ENCODE data around the gene MVP.
"Not testable (repeated sequence)": the region's sequence is repeated elsewhere in the genome, so short reads cannot be mapped to it uniquely, and the experiment has no call there.

Gene MVP

GRCh38 chr16:29833219-29833618 is 13.0 kb downstream of the MVP start:
- not testable (repeated sequence) for H3K27ac ChIP-seq, H3K4me3 ChIP-seq

GRCh38 chr16:29834079-29834478 is 13.8 kb downstream of the MVP start:
- Histone ChIP-seq H3K27ac (no peak overlapping the region), H3K4me3 (no peak overlapping the region)

GRCh38 chr16:29835926-29836325 is 15.7 kb downstream of the MVP start:
- Histone ChIP-seq H3K27ac (no peak overlapping the region), H3K4me3 (no peak overlapping the region)

- H3K4me3 ChIP-seq, result no peak overlapping the region
- no peak overlapping the region for H3K27ac ChIP-seq
These were observed 16.4 kb downstream of the MVP start for GRCh38 chr16:29836623-29837022.

- Histone ChIP-seq H3K4me3 (no peak overlapping the region), H3K27ac (no peak overlapping the region)
These were observed 17.6 kb downstream of the MVP start for GRCh38 chr16:29837841-29838240.

- no peak overlapping the region for H3K27ac ChIP-seq
- no peak overlapping the region for H3K4me3 ChIP-seq
These were observed 19.6 kb downstream of the MVP start for GRCh38 chr16:29839822-29840221.

GRCh38 chr16:29840240-29840639 is 20.0 kb downstream of the MVP start:
- Histone ChIP-seq H3K4me3 (no peak overlapping the region), H3K27ac (no peak overlapping the region)

GRCh38 chr16:29841631-29842030 is 21.4 kb downstream of the MVP start:
- no peak overlapping the region for H3K4me3 ChIP-seq
- H3K27ac ChIP-seq, result no peak overlapping the region

GRCh38 chr16:29842732-29843346 is 22.6 kb downstream of the MVP start:
- H3K27ac ChIP-seq, result no peak overlapping the region
- no peak overlapping the region for H3K4me3 ChIP-seq

- H3K27ac ChIP-seq, result no peak overlapping the region
These were observed 23.7 kb downstream of the MVP start for GRCh38 chr16:29843931-29844330.

GRCh38 chr16:29844575-29845331 is 24.5 kb downstream of the MVP start:
- Histone ChIP-seq H3K27ac (no peak overlapping the region), H3K4me3 (no peak overlapping the region)

More at GRCh38 chr16:29843931-29844330, 23.7 kb downstream of the MVP start:
- H3K4me3 ChIP-seq, result no peak overlapping the region

GRCh38 chr16:29845656-29846055 is 25.4 kb downstream of the MVP start:
- Histone ChIP-seq H3K27ac (no peak overlapping the region), H3K4me3 (no peak overlapping the region)

GRCh38 chr16:29848420-29849297 is 28.4 kb downstream of the MVP start:
- Histone ChIP-seq H3K27ac (no peak overlapping the region), H3K4me3 (no peak overlapping the region)

GRCh38 chr16:29849505-29849904 is 29.2 kb downstream of the MVP start:
- Histone ChIP-seq H3K27ac (no peak overlapping the region), H3K4me3 (no peak overlapping the region)

GRCh38 chr16:29850998-29851397 is 30.7 kb downstream of the MVP start:
- Histone ChIP-seq H3K4me3 (no peak overlapping the region), H3K27ac (no peak overlapping the region)

GRCh38 chr16:29852654-29853053 is 32.4 kb downstream of the MVP start:
- H3K27ac ChIP-seq, result peak overlapping the region in 7 of 21 experiments; percentile 3 to 77 (median 52)
- no peak overlapping the region for H3K4me3 ChIP-seq

- H3K4me3 ChIP-seq, result no peak overlapping the region
These were observed 34.3 kb downstream of the MVP start for GRCh38 chr16:29854520-29855100.

GRCh38 chr16:29857133-29857760 is 37.0 kb downstream of the MVP start:
- no peak overlapping the region for H3K4me3 ChIP-seq
- peak overlapping the region in 3 of 21 experiments; percentile 17 to 54 (median 41) for H3K27ac ChIP-seq

More at GRCh38 chr16:29854520-29855100, 34.3 kb downstream of the MVP start:
- no peak overlapping the region for H3K27ac ChIP-seq

GRCh38 chr16:29858149-29858849 is 38.0 kb downstream of the MVP start:
- no peak overlapping the region for H3K4me3 ChIP-seq
- H3K27ac ChIP-seq, result no peak overlapping the region

Data from skin epidermis (tissue), 12 donors.